ENCODE results near the gene IL17B. TPM values are rescaled to one million over a fixed set of nuclear protein-coding genes. Genes with fewer than 3 reads are reported as not detected.
A peak's percentile ranks its signal among the peaks of the same experiment; 100 is the strongest.

The IL17B gene
- total RNA-seq, 1 donor from 2014 or later = not detected

DNA sequence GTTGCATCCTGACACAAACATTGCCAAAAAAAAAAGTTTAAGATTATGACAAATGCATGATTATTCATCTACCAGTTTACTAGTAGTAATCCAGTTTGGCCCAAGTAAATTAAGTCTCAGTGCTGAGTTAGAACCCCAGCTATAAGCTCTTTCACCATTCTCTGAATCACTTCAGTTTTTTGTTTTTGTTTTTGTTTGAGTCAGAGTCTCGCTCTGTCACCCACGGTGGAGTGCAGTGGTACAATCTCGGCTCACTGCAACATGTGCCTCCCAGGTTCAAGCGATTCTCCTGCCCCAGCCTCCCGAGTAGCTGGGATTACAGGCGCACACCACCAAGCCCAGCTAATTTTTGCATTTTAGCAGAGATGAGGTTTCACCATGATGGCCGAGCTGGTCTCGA is 22.7 kb downstream of the IL17B start:
- TF ChIP-seq, protein P1, sequence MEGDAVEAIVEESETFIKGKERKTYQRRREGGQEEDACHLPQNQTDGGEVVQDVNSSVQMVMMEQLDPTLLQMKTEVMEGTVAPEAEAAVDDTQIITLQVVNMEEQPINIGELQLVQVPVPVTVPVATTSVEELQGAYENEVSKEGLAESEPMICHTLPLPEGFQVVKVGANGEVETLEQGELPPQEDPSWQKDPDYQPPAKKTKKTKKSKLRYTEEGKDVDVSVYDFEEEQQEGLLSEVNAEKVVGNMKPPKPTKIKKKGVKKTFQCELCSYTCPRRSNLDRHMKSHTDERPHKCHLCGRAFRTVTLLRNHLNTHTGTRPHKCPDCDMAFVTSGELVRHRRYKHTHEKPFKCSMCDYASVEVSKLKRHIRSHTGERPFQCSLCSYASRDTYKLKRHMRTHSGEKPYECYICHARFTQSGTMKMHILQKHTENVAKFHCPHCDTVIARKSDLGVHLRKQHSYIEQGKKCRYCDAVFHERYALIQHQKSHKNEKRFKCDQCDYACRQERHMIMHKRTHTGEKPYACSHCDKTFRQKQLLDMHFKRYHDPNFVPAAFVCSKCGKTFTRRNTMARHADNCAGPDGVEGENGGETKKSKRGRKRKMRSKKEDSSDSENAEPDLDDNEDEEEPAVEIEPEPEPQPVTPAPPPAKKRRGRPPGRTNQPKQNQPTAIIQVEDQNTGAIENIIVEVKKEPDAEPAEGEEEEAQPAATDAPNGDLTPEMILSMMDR (conservative IDR thresholded peaks at IDR 0.05; ENCODE audit: low read depth, low read length) = no peak
- no peak overlapping the region for H3K4me3 ChIP-seq (ENCODE audit: low read depth, low read length)
- no peak for DNase-seq (ENCODE audit: low read depth)

DNA sequence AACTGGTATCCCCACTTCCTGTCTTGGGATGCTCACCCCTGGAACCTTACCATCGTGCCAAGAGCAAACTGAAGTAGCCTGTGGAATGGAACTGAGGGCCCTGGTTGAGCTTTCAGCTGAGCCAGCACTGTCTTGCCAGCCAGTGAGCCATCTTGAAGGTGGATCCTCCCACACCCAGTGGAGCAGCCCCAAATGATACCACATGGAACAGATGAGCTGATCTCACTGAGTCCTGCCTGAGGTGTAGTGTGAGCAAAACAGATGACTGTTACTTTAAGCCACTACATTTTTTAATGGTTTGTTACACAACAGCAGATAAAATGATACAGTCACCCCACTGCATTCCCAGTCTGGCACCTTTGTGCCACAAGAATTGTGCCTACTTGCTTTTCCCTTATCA is 23.4 kb downstream of the IL17B start:
- no peak overlapping the region for H3K4me3 ChIP-seq (ENCODE audit: low read depth, low read length)
- TF ChIP-seq, protein P1 (conservative IDR thresholded peaks at IDR 0.05; ENCODE audit: low read depth, low read length) = no peak
- no peak for DNase-seq (ENCODE audit: low read depth)

DNA sequence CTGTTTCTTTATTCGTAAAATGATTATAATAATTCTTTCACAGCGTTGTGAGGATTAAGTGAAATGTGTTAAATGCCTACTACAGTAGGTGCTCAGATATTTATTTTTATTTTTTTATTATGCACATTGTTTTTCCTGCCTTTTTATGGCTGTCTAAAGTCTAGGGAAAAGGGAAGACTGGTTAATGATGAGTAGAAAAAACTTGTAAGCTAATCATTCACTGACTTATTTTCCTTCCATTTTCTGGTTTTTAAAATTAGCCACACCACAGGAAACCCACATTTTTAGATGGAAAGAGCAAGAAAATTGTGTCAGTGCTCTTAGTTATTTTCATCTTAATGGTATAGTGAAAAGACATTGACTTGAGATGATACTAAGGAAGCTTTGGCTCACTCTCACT is 25.2 kb downstream of the IL17B start:
- no peak overlapping the region for H3K4me3 ChIP-seq (ENCODE audit: low read depth, low read length)
- TF ChIP-seq, protein P1 (conservative IDR thresholded peaks at IDR 0.05; ENCODE audit: low read depth, low read length) = no peak
- DNase-seq (ENCODE audit: low read depth) = no peak

DNA sequence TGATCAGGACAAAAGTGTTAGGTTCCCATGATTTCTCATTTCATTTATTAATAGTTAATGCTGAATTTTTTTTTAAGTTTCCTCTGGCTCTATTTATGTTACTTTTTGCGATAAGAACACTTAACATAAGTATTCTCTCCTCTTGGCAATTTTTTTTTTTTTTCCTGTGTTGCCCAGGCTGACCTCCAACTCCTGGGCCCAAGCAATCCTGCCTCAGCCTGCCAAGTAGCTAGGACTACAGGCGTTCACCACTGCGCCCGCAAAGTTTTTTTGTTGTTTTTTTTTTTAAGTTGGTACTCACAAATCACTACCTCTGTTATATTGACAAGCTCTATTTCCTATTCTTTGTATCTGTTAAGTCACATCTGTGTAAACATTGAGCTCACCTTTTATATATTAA is 26.9 kb downstream of the IL17B start:
- TF ChIP-seq, protein P1 (conservative IDR thresholded peaks at IDR 0.05; ENCODE audit: low read depth, low read length) = no peak

DNA sequence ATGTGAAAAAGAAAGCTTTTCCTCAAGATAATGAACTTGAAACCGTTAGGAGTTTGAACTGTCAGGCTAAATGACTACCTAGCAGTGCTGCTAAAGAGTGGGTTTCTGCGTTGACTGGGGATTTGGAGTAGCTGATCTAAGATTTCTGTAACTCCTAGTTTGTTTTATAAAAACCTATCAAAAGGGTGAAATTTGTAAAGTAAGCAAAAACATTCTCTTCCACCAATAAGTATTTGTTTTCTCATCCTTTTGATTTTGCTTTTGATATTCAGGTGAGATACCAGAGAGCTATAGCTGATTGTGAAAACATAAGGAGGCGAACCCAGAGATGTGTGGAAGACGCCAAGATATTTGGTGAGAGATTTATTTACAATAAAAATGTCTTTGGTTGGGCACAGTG is 29.7 kb downstream of the IL17B start:
- DNase-seq (ENCODE audit: low read depth) = no peak
- H3K4me3 ChIP-seq (ENCODE audit: low read depth, low read length) = no peak overlapping the region
- TF ChIP-seq, protein P1 (conservative IDR thresholded peaks at IDR 0.05; ENCODE audit: low read depth, low read length) = no peak

More for the DNA sequence above, 26.9 kb downstream of the IL17B start:
- H3K4me3 ChIP-seq (ENCODE audit: low read depth, low read length) = no peak overlapping the region
- DNase-seq (ENCODE audit: low read depth) = no peak

DNA sequence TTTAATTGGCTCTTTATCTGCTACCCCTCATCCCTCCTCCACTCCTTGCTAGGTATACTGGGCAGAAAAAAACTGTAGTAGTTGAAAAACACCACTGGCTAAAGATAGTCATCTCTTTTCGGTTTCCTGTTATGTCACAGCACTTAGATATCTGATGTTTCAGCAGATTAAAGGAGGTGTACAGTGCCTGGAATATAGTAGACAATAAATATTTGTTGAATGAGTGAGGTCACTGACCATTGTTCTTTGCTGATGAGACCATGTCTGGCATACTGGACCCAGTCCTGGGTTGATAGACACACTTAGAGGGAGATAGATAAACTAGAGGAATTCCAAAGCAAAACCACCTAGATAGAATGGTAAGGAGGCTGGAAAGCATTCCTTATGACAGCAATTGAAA is 30.6 kb downstream of the IL17B start:
- TF ChIP-seq, protein P1 (conservative IDR thresholded peaks at IDR 0.05; ENCODE audit: low read depth, low read length) = no peak
- DNase-seq (ENCODE audit: low read depth) = no peak
- H3K4me3 ChIP-seq (ENCODE audit: low read depth, low read length) = no peak overlapping the region

DNA sequence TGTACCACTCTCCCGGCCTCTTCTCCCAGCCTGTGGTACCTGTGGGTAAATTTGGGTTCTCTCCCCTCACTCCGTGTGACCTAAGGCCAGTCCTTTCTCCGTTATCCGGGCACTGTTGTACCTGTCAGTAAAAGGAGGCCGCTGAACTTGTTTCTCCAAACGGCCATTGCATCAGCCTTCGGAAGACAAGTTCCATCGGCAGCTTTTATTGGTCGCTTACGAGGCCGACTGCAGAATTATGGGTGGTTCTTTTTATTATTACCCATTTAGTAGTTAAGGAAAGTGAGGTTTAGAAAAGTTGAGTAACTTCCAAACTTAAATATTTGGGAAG is 33.2 kb downstream of the IL17B start:
- DNase-seq (ENCODE audit: low read depth) = no peak
- peak overlapping the region; percentile 100 for H3K4me3 ChIP-seq (ENCODE audit: low read depth, low read length)
- TF ChIP-seq, protein P1 (conservative IDR thresholded peaks at IDR 0.05; ENCODE audit: low read depth, low read length) = no peak
